CD4-positive, alpha-beta T cell treated with Interleukin-17A for 4 hours (primary cell): ENCODE measurements around the gene KYNU.

Source experiments
- DNase-seq: peaks from one replicate; pipeline ENCODE4 v3.0.0-alpha.2; 2020; ENCODE audit warnings: mixed read lengths

The KYNU gene

GRCh38 chr2:142967060-142967459 lies 89.6 kb downstream of the KYNU start:
- no peak for DNase-seq

GRCh38 chr2:142973160-142973821 lies 95.8 kb downstream of the KYNU start:
- DNase-seq = no peak

GRCh38 chr2:142973822-142974207 lies 96.4 kb downstream of the KYNU start:
- DNase-seq = no peak

GRCh38 chr2:142974288-142975024 lies 97.0 kb downstream of the KYNU start:
- no peak for DNase-seq

DNA sequence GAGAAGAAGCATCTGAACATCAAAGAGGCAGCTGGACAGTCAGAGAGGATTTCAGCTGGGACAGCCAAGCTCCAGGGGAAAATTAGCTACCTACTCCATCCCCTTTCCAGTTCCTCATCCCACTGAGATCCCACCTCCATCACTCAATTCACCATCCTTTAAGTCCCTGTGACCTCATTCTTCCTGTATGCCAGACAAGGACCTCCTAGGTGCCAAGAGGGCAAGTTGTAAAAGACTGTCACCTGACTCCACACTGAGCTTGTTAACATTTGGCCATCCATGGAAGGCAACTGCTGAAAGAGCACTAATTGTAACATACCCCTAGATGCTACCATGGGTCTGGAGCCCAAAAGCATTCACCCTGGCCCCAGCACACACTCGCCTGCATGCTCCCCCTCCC lies 97.8 kb downstream of the KYNU start:
- DNase-seq = no peak

DNA sequence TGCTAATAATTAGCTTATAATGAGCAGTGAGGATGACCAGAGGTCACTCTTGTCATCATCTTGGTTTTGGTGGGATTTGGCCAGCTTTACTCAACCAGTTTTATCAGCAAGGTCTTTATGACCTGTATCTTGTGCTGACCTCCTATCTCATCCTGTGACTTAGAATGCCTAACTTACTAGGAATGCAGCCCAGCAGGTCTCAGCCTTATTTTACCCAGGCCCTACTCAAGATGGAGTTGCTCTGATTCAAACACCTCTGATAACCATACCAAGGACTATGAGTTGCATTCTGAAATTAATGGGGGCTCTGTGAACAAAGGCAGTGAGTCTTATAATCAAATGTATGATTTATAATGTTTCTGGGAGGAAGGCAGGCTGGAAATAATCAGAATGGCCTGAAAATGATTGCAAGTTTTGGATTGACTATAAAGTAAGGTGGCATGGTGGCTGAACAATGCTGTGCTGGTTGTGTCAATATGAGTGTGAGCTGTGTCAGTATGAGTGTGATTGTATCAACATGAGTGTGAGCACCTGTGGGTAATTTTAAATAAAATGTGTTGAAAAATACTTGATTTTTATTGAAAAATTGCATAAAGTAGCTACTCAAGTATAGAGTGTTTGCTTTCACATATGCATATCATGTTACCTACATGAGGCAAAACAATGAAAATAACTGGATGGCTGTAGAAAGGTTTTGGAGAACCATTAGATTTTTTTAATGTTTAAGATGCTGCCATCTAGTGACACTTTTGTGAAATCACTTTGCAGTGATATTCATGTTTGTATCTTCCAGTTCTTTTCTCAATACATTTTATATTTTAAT lies 103.0 kb downstream of the KYNU start:
- DNase-seq = no peak

DNA sequence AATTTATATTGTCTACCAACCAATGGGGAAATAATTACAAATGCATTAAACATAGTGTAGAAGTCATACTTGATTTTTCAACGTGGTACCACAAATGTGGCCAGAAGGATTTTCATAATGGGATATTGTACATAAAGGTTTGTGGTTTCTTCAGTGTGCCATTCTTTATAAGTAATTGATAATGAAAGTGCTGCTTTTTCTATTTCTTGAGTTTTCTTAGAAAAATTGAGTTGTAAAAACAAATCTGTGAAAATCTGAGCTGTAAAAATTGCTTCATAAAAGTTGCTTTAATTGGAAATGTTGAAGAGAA lies 103.6 kb downstream of the KYNU start:
- no peak for DNase-seq

GRCh38 chr2:142981756-142982155 lies 104.3 kb downstream of the KYNU start:
- no peak for DNase-seq

DNA sequence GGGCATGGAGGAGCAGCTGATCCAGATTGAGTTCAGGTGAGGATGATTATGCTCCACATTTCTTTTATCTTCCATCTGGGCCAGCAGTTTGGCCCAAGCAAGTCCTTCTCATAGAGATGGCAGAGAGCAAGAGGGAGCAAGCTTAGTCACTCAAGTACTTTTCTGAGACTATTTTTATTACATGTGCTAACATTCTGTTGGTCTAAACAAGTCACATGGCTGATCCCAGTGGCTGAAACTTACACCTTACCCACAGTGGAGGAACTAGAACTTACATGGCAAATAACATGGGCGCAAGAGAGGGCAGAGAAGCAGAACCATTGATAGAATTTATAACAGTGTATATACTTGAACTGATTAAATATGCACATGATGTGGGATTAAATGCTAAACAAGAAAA lies 105.7 kb downstream of the KYNU start:
- no peak for DNase-seq

- DNase-seq = no peak
Observed at GRCh38 chr2:142984657-142985056, 107.2 kb downstream of the KYNU start.

- DNase-seq = no peak
Observed at GRCh38 chr2:142987044-142987443, 109.6 kb downstream of the KYNU start.

DNA sequence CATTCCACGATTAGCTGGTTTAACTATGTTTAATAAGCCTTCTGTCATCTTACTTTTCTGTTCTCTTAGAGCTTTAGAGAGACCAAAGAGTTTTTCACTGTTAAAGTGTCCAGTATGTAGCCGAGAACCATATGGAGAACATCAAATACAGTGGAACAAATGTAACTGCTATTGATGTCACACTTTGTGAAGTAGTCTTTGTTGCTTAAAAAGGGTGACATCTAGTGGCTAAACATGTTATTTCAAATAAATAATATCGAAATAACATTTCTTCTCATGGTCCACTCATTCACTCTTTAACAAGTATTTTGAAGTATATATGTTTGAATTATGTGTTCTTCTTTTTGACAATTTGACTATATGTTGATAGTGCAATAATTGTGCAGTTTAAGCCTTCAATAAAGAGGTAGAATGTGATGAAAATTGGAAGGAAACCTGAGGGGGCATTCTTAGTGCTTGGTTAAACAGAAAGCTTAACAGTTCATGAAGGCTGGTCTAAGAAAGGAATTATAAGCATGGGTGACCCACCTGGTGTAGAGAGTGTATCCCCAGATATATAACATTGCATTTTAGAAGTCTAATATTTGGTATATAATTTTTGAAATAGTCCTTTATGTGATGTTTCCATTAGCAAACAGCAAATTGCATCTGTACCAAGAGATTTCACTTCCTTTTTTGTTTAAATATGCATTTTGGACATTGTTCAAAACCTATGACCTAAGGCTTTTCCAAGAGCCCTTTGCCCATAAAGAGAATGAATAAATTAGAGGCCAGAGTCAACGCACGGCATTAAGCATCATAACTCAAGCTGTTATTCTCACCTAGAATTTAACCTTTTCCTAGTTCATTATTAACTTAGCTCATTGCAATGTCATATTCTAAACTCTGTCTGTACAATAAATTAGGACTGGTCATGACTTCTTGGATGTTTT lies 112.1 kb downstream of the KYNU start:
- DNase-seq = no peak

GRCh38 chr2:142991295-142991694 lies 113.8 kb downstream of the KYNU start:
- DNase-seq = no peak

DNA sequence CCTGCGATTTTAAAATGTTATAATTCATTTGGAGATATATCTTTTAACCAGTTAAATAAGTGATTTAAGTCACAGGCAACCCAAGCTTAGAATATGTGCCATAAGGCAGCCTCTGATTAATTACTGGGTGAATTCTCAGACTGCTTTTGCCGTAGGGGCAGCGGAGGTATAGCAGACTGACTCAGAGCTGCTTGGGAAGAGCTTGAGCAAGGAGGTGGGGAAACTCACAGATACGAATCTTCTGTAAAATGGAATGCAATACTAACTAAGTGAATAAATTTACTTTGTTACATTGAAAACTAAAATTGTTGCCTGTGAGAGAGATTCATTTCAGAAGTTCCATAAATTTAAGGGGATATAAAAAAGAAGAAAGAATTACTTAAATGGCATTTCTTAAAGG lies 115.4 kb downstream of the KYNU start:
- DNase-seq = no peak

DNA sequence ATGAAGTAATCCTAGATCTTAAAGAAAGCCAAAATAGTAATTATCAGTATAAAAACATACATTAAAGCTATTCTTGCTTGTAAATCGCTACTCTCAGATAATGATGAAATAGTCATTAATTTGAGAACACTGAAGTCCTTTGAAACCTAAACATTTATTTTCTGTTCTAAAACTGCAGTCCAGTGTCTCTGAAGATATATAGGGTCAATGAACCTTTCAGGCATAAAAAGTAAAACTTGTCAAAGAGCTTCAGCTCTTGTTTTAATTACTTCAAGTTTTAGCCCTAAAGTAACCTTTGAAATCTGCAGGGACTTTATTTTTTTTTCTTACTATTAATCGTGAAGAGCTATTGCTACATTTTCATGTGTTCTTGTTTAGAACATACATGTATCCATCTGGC lies 116.3 kb downstream of the KYNU start:
- DNase-seq = no peak

- DNase-seq = no peak
Observed at GRCh38 chr2:142994665-142995064, 117.2 kb downstream of the KYNU start.

- no peak for DNase-seq
Observed at GRCh38 chr2:142997231-142997630, 119.8 kb downstream of the KYNU start.

GRCh38 chr2:143000599-143000998 lies 123.1 kb downstream of the KYNU start:
- no peak for DNase-seq

- DNase-seq = no peak
Observed at GRCh38 chr2:143001501-143001900, 124.0 kb downstream of the KYNU start.

- DNase-seq = no peak
Observed at GRCh38 chr2:143015656-143016055, 138.2 kb downstream of the KYNU start.

- no peak for DNase-seq
Observed at GRCh38 chr2:143026411-143027054, 149.1 kb downstream of the KYNU start.

DNA sequence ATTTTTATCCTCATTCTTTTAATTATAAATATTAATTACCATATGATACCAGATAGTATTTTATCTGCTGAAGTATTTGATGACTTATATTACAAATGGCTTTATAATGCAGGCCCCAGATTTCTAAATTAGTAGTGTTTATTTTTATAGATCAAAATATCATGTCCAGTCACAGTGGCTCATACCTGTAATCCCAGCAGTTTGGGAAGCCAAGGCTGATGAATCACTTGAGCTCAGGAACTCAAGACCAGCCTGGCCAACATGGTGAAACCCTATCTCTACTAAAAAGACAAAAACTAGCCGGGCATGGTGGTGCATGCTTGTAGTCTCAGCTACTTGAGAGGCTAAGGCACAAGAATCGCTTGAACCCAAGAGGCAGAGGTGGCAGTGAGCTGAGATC lies 151.7 kb downstream of the KYNU start:
- DNase-seq = no peak
